Fibroblast of the aortic adventitia (primary cell): Measurements from ENCODE around the gene CACNB1. TPM values are rescaled to one million over a fixed set of nuclear protein-coding genes. Genes with fewer than 3 reads are reported as not detected.

Source experiments
- DNase-seq: peaks from one replicate; pipeline ENCODE4 v3.0.0-alpha.2; 2010; ENCODE audit warnings: low read depth
- H3K4me3 ChIP-seq: 2 replicates; pipeline ENCODE4 v1.5.1; 2011; ENCODE audit warnings: low read depth, mild to moderate bottlenecking, control low read depth, low read length, moderate library complexity
- CTCF ChIP-seq: IDR thresholded peaks from 2 replicates; pipeline ENCODE4 v1.5.1; 2011; ENCODE audit warnings: mild to moderate bottlenecking, low read length, control low read depth, inconsistent platforms; ENCODE audit not compliant: insufficient read depth
- total RNA-seq: library from RNA; depleted of rRNA; stranded (reverse); fragments of >200 nt; gene quantifications from 2 replicates; pipeline ENCODE4 v1.2.3, GENCODE V29; 2012; ENCODE audit warnings: low replicate concordance

CACNB1 gene
- total RNA-seq, 1 donor: 7.0 TPM

DNA sequence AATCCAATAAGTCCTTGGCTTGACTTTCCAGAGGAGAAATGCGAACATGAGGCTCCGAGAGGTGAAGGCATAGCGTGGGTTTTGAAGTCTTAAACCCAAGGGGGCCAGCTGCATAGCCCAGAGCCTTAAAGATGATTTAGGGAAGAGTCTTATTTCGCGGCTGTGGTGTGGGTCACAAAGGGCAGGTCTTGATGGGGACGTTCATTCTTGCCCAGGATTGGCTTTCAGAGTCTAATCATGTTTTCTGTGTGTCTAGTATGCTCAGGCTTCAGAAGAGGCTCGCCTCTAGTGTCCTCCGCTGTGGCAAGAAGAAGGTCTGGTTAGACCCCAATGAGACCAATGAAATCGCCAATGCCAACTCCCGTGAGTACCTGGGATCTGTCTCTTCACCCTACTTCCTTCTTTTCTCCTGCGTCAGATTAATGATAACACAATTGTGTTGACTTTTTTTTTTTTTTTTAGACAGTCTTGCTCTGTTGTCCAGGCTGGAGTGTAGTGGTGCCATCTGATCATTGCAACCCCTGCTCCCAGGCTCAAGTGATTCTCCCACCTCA is 3.6 kb upstream of the CACNB1 start:
- H3K4me3 ChIP-seq: peak overlapping the region; percentile 96
- DNase-seq: no peak
- TF ChIP-seq CTCF: no peak

DNA sequence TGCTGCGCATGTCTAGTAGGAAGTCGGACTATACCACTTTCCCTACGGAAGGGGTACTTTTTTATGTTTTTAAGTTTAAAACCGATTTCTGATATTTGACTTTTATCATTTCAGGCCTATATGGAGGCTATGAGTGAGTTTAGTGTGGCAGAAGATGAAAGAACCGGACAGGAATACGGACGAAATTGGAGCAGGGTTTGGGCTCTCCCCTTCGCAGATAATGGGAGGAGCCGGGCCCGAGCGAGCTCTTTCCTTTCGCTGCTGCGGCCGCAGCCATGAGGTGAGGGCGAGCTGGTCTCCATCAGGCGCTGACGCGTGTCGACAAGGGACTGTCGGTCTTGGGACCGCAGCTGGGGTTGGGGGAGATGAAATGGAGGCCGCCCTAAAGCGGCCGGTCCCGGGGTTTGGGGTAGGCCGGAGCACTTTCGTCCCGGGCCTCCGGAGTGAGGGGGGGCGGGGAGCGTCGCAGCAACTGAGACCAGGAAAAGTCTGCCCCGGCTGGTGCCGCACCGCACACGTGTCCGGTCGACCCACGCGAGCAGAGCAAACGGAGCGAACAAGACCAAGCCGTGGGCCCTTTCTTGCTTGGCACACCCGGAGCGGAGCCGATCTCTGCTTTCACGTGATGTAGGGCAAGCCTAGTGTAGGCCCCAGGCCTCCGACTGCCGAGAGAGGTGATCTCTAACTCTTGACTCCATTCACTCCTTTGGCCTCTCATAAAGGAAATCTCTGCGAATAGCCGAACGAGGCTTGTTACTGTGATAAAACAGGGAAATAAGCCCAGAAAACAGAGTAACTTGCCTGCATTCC is 2.8 kb upstream of the CACNB1 start, which contains the start of gene RPL19:
Gene RPL19 (plus strand): TSS at position 214 of the 810 bp plus-strand sequence. CDS start 62 bp downstream, at position 276.
- DNase-seq: peak; percentile 36

DNA sequence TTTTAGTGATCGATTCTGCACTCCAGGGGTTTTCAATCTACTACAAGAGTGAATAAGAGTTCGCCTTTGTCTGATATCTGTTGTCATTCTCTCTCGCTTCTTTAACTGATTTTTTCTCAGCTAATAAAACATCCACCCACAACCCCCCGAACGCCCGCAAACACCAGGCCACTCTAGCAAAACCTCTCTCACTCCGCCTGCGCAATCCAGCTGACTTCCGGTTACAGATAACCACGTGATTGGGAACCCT is 2.3 kb upstream of the CACNB1 start:
- no peak for TF ChIP-seq CTCF
- H3K4me3 ChIP-seq: peak overlapping the region; percentile 59
- DNase-seq: peak; percentile 98

More for the DNA sequence above, 2.8 kb upstream of the CACNB1 start, which contains the start of gene RPL19:
- TF ChIP-seq CTCF: no peak
- H3K4me3 ChIP-seq: peak within 1 kb of the TSS; percentile 96

GRCh38 chr17:39198186-39198566 is 707 bp upstream of the CACNB1 start:
- no peak for TF ChIP-seq CTCF
- H3K4me3 ChIP-seq: peak overlapping the region; percentile 81
- no peak for DNase-seq

GRCh38 chr17:39196808-39197291 is 619 bp downstream of the CACNB1 start:
- DNase-seq: no peak

DNA sequence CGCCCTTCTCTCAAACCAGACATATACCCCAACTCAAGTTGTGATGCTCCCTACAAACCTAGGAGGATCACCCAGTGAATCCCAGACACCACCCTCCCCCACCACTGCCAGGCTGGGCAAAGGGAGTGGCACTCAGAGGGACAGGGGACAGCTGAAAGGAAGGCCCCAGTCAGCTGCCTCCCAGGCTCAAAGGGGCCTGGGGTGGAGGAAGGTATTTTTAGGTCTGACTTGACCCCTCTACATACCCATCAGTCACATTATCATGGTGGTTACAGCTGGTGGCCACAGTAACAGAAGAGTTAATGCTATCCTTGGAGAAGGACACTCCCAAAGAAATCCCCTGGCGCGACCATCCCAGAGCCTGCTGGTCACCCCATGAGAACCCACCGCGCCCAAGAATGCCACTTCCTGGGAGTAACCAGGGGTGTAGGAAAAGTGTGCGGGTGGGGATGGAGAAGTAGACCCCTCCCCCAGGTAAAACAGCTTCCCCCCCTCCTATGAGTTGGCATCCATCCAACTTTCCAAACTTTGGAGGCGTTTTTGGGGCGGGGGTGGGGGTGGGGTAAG is 1.1 kb downstream of the CACNB1 start:
- DNase-seq: no peak

More at GRCh38 chr17:39196808-39197291, 619 bp downstream of the CACNB1 start:
- no peak for TF ChIP-seq CTCF
- peak overlapping the region; percentile 81 for H3K4me3 ChIP-seq

More for the DNA sequence above, 1.1 kb downstream of the CACNB1 start:
- no peak for TF ChIP-seq CTCF
- H3K4me3 ChIP-seq: peak overlapping the region; percentile 81
